ENCODE data around the gene SH2D3C.

- TF ChIP-seq GATA3 (IDR thresholded peaks at IDR 0.05; ENCODE audit: low read depth, low read length) (no peak), GATA2 (IDR thresholded peaks at IDR 0.05; ENCODE audit: low read depth, low read length) (no peak)
These were observed 6.8 kb downstream of the SH2D3C start for GRCh38 chr9:127771570-127772189.

Data from SH-SY5Y (cell line).